Fibroblast of villous mesenchyme (primary cell): ENCODE measurements around the gene PRKAR1B. TPM values are rescaled to one million over a fixed set of nuclear protein-coding genes. Genes with fewer than 3 reads are reported as not detected.

ENCODE experiments used
- DNase-seq: peaks from one replicate; pipeline ENCODE4 v3.0.0-alpha.2; 2010; ENCODE audit warnings: low read depth
- H3K4me3 ChIP-seq: 2 replicates; pipeline ENCODE4 v1.5.1; 2011; ENCODE audit warnings: low read depth, mild to moderate bottlenecking, low read length
- total RNA-seq: library from RNA; depleted of rRNA; stranded (reverse); fragments of >200 nt; gene quantifications from 2 replicates; pipeline ENCODE4 v1.2.3, GENCODE V29; 2012
- TF ChIP-seq, protein P1 (sequence below): IDR thresholded peaks from 2 replicates; pipeline ENCODE4 v1.5.1; 2012; ENCODE audit warnings: low read depth, mild to moderate bottlenecking, low read length; ENCODE audit not compliant: insufficient read depth

The PRKAR1B gene
- total RNA-seq, 1 donor = 16.4 TPM

DNA sequence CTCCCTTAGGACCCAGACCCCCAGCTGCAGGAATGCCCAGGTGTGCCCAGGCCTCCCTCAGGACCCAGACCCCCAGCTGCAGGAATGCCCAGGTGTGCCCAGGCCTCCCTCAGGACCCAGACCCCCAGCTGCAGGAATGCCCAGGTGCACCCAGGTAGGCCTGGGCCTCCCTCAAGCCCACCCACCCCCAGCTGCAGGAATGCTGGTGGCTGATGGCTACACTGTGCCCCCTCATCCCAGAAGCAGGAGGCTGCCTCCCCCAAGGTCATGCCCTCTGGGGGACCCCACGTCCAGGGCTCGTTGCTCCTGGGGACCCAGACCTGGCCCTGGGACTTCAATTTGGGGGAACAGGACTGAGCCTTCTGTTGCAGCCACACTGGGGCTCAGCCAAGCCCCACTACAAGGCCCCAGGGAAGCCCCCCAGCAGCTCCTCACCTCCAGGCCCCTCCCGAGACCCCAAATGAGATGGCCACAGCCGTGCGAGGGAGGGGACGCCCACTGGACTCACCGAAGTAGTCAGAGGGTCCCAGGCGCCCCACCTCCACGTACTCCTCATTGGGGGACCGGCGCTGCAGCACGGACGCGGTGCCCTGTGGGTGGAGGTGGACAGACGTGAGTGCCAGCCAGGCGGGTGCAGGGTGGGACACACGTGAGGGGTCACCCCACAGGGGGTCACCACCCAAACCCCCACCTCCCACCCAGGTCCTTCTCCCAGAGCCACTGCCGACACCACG is 176.0 kb downstream of the PRKAR1B start:
- TF ChIP-seq, protein P1, sequence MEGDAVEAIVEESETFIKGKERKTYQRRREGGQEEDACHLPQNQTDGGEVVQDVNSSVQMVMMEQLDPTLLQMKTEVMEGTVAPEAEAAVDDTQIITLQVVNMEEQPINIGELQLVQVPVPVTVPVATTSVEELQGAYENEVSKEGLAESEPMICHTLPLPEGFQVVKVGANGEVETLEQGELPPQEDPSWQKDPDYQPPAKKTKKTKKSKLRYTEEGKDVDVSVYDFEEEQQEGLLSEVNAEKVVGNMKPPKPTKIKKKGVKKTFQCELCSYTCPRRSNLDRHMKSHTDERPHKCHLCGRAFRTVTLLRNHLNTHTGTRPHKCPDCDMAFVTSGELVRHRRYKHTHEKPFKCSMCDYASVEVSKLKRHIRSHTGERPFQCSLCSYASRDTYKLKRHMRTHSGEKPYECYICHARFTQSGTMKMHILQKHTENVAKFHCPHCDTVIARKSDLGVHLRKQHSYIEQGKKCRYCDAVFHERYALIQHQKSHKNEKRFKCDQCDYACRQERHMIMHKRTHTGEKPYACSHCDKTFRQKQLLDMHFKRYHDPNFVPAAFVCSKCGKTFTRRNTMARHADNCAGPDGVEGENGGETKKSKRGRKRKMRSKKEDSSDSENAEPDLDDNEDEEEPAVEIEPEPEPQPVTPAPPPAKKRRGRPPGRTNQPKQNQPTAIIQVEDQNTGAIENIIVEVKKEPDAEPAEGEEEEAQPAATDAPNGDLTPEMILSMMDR = no peak
- DNase-seq = no peak
- no peak overlapping the region for H3K4me3 ChIP-seq

DNA sequence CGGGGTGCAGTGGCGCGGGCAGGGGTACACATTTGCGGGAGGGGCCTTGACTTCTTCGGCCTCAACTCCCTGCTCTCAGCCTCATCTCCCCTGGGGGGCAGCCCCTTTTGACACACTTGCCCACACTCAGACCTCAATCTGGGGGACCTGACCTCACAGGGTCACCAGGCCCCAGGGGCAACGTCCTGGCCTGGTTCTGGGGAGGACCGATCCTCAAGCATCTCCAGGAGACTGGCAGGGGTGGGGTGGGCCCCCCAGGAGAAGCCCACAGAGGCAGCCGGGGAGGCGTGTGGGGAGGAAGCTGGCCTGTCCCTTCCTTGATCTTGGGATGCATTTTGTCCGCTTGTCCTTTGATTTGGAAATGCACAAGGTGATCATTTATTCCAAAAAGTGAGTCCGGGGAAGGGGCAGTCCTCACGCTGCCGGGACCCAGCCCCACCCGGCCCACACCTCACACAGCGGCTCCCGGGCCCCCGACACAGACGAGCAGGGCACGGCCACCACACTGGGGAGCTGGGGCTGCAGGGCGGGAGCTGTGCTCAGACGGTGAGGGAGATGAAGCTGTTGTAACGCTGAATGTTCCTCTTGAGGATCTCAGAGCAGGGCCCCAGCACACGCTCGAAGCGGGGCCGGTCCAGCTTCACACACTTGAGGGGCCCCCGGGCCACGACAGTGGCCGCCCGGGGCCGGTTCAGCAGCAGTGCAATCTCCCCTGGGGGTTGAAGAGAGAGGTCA is 177.0 kb downstream of the PRKAR1B start:
- no peak for DNase-seq
- no peak overlapping the region for H3K4me3 ChIP-seq
- TF ChIP-seq, protein P1 = no peak

DNA sequence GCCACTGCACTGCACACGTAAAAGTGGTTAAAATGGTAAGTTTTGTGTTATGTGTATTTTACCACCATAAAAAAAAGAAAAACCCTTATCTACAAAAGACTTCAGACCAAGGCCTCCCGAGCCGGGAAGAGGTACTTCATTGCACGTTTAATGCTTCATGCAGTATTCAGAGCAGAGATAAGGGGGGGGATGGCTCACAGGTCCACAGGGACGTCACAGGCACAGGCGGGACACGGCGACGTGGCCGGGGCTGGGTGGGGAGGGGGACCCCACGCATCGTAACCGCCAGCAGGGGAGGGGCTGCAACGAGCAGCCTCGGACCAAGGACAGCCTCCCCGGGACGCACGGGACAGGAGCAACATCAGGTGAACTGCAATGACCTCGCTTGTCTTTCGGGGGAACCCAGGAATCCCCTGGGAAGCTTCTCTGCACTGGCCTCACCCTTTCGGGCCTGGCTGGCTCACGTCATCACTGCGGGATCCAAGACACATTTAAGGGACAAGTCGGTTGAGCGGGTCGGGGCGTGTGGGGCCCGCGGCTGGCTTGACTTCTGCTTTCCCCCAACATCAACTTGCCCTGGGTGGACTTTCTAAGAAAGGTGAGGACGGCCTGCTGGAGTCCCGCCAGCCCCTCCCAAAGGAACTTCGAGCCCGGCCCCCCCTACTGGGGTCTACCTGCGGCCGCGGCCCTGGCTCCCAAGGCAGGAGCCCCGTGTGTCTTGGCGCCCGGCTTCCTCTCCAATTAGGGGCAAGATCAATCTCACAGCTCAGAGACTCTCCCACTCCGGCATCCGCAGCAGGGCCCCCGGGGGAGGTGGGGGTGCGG is 177.8 kb downstream of the PRKAR1B start:
- no peak overlapping the region for H3K4me3 ChIP-seq
- no peak for DNase-seq
- TF ChIP-seq, protein P1 = no peak

DNA sequence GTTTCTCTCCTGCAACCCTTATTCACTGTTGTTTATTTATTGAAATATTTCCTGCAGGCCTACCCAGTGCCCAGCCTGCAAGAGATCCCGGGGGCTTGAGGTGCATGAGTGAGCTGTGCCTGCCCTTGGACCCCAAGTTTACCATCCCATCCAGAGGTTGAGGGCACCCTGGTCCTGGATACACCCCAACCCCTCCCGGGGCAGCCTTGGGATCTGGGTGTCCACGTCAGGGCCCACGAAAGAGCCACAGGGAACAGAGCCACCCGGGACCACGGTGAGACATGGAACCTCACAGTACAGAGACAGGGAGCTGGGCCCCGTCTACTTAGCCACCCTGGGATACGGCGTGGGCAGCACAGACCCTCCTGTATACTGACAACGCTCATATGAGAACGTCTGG is 178.7 kb downstream of the PRKAR1B start:
- TF ChIP-seq, protein P1 = no peak
- no peak overlapping the region for H3K4me3 ChIP-seq

DNA sequence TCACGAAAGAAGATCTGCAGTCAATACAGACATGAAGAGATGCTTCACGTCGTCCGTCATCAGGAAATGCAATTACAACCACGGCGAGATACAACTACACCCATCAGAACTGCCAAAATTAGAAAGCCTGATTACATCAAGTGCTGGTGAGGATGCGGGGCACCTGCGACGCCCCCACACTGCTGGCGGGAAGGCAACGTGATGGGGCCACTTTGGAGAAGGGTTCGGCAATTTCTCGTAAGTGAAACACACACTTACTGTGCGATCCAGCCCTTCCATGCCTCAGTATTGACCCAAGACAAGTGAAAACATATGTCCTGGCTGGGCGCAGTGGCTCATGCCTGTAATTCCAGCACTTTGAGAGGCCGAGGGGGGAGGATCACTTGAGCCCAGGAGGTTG is 181.6 kb downstream of the PRKAR1B start:
- H3K4me3 ChIP-seq = no peak overlapping the region
- no peak for DNase-seq
- TF ChIP-seq, protein P1 = no peak

More for the DNA sequence above, 178.7 kb downstream of the PRKAR1B start:
- DNase-seq = no peak

DNA sequence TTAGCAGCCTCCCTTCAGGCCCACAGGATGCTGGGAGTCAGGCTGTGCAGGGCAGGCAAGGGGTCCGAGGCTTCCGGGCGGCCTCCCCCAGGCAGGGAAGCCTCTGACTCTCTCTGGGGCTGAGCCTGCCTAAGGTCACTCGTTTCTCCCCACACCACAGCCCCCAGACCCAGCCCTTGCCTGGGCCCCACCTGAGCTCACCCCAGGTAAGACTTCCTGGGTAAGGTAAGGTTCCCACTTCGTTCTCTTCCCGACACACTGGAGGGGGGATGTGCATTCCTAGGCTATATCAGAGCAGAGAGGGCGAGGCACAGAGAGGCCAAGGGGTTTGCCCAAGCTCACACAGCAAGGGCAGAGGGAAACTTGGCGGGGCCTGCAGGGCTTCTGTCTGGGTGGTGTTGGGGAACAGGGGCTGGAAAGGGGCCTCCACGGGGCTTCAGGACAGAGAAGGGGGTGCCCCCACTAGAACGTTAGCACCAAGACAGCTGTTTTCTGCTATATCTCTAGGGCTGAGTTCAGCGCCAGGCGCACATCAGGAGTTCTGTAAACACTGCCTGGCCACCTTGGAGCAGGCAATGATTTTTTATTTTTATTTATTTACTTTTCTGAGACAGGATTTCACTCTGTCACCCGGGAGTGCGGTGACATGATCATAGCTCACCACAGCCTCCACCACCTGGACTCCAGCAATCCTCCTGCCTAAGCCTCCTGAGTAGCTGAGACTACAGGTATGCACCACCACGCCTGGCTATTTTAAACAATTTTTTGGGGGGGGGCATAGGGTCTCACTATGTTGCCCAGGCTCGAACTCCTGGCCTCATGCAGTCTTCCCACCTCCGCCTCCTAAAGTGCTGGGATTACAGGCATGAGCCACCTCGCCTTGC is 182.5 kb downstream of the PRKAR1B start:
- DNase-seq = no peak
- TF ChIP-seq, protein P1 = no peak
- H3K4me3 ChIP-seq = no peak overlapping the region
